ENCODE results near the gene HPGDS.
"Not testable (repeated sequence)": the region's sequence is repeated elsewhere in the genome, so short reads cannot be mapped to it uniquely, and the experiment has no call there.

Gene HPGDS

GRCh38 chr4:94329933-94330332 is 12.7 kb downstream of the HPGDS start:
- Histone ChIP-seq H3K9ac (ENCODE audit: low read length) (no peak overlapping the region), H3K79me2 (ENCODE audit: insufficient read depth, low read length) (no peaks in the 10 kb centered on the region), H3K4me2 (ENCODE audit: low read length) (no peak overlapping the region), H3K9me2 (ENCODE audit: low read depth, low read length) (no peaks in the 10 kb centered on the region), H3F3A (ENCODE audit: insufficient read depth, low read length) (no peaks in the 10 kb centered on the region), H3K27ac (ENCODE audit: low read depth, low read length, poor library complexity, severe bottlenecking) (no peak overlapping the region), H3K36me3 (ENCODE audit: insufficient read depth, low read length) (no peaks in the 10 kb centered on the region), H4K20me1 (ENCODE audit: insufficient read depth, low read length) (no peaks in the 10 kb centered on the region), H2AFZ (ENCODE audit: low read length) (no peak overlapping the region), H3K4me1 (ENCODE audit: insufficient read depth, low read length, severe bottlenecking) (no peaks in the 10 kb centered on the region), H3K27me3 (ENCODE audit: insufficient read depth, low read length) (no peaks in the 10 kb centered on the region), H3K9me3 (ENCODE audit: low read length) (no peaks in the 10 kb centered on the region), H3K4me3 (ENCODE audit: low read depth, low read length, poor library complexity, severe bottlenecking) (no peak overlapping the region)
- no peak for TF ChIP-seq CTCF (IDR thresholded peaks at IDR 0.05; ENCODE audit: low read length)
- TF ChIP-seq EZH2 (IDR thresholded peaks at IDR 0.05; ENCODE audit: borderline replicate concordance, low read length), result no peak

- Histone ChIP-seq H2AFZ (ENCODE audit: low read length) (no peak overlapping the region), H3K9me2 (ENCODE audit: low read depth, low read length) (no peaks in the 10 kb centered on the region), H3K9ac (ENCODE audit: low read length) (no peak overlapping the region), H3K27me3 (ENCODE audit: insufficient read depth, low read length) (no peaks in the 10 kb centered on the region), H3K4me1 (ENCODE audit: insufficient read depth, low read length, severe bottlenecking) (no peaks in the 10 kb centered on the region), H3K9me3 (ENCODE audit: low read length) (no peaks in the 10 kb centered on the region), H3K79me2 (ENCODE audit: insufficient read depth, low read length) (no peaks in the 10 kb centered on the region), H3K36me3 (ENCODE audit: insufficient read depth, low read length) (no peaks in the 10 kb centered on the region), H3K4me3 (ENCODE audit: low read depth, low read length, poor library complexity, severe bottlenecking) (no peak overlapping the region), H3K4me2 (ENCODE audit: low read length) (no peak overlapping the region), H4K20me1 (ENCODE audit: insufficient read depth, low read length) (no peaks in the 10 kb centered on the region), H3K27ac (ENCODE audit: low read depth, low read length, poor library complexity, severe bottlenecking) (no peak overlapping the region), H3F3A (ENCODE audit: insufficient read depth, low read length) (no peaks in the 10 kb centered on the region)
- no peak for TF ChIP-seq CTCF (IDR thresholded peaks at IDR 0.05; ENCODE audit: low read length)
- no peak for TF ChIP-seq EZH2 (IDR thresholded peaks at IDR 0.05; ENCODE audit: borderline replicate concordance, low read length)
Measured at GRCh38 chr4:94325835-94326234, 16.8 kb downstream of the HPGDS start.

GRCh38 chr4:94319927-94320326 is 22.7 kb downstream of the HPGDS start:
- H3K4me1 ChIP-seq (ENCODE audit: insufficient read depth, low read length, severe bottlenecking); H3K9me3 ChIP-seq (ENCODE audit: low read length); H2AFZ ChIP-seq (ENCODE audit: low read length); H3K27me3 ChIP-seq (ENCODE audit: insufficient read depth, low read length); H3K27ac ChIP-seq (ENCODE audit: low read depth, low read length, poor library complexity, severe bottlenecking); H3K4me2 ChIP-seq (ENCODE audit: low read length); H3K4me3 ChIP-seq (ENCODE audit: low read depth, low read length, poor library complexity, severe bottlenecking); H3K9me2 ChIP-seq (ENCODE audit: low read depth, low read length); H3K79me2 ChIP-seq (ENCODE audit: insufficient read depth, low read length); H4K20me1 ChIP-seq (ENCODE audit: insufficient read depth, low read length); H3F3A ChIP-seq (ENCODE audit: insufficient read depth, low read length); H3K9ac ChIP-seq (ENCODE audit: low read length); H3K36me3 ChIP-seq (ENCODE audit: insufficient read depth, low read length): not testable (repeated sequence)

- Histone ChIP-seq H3K4me1 (ENCODE audit: insufficient read depth, low read length, severe bottlenecking) (no peaks in the 10 kb centered on the region), H3K9ac (ENCODE audit: low read length) (no peak overlapping the region)
Measured at GRCh38 chr4:94307231-94307871, 35.3 kb downstream of the HPGDS start.

More at GRCh38 chr4:94307231-94307871, 35.3 kb downstream of the HPGDS start:
- Histone ChIP-seq H3K9me3 (ENCODE audit: low read length) (no peaks in the 10 kb centered on the region), H2AFZ (ENCODE audit: low read length) (no peak overlapping the region), H3K36me3 (ENCODE audit: insufficient read depth, low read length) (no peaks in the 10 kb centered on the region), H3K4me2 (ENCODE audit: low read length) (no peak overlapping the region), H4K20me1 (ENCODE audit: insufficient read depth, low read length) (no peaks in the 10 kb centered on the region), H3F3A (ENCODE audit: insufficient read depth, low read length) (no peaks in the 10 kb centered on the region), H3K27ac (ENCODE audit: low read depth, low read length, poor library complexity, severe bottlenecking) (no peak overlapping the region), H3K9me2 (ENCODE audit: low read depth, low read length) (no peaks in the 10 kb centered on the region), H3K4me3 (ENCODE audit: low read depth, low read length, poor library complexity, severe bottlenecking) (no peak overlapping the region), H3K79me2 (ENCODE audit: insufficient read depth, low read length) (no peaks in the 10 kb centered on the region), H3K27me3 (ENCODE audit: insufficient read depth, low read length) (no peaks in the 10 kb centered on the region)
- no peak for TF ChIP-seq EZH2 (IDR thresholded peaks at IDR 0.05; ENCODE audit: borderline replicate concordance, low read length)
